HCT116 (cell line): ENCODE data around the gene ROGDI. TPM values are rescaled to one million over a fixed set of nuclear protein-coding genes. Genes with fewer than 3 reads are reported as not detected.

Experiments used
- ATAC-seq: fragments of 200-7000 bp; cut with Tn5 transposase; 2 replicates; pipeline ENCODE4 v1.9.1; 2020; ENCODE audit warnings: mild to moderate bottlenecking, moderate library complexity
- BruUV-seq: library from RNA; stranded (reverse); fragments of 400-500 nt; replicated peaks from 2 replicates; lab custom pipeline; 2021; lab: Mats Ljungman, UMichigan
- CTCF ChIA-PET: fragments of 300-600 bp; sonication (Branson Sonifier 250); formaldehyde crosslinking; loops from one replicate; lab custom pipeline; 2021; ENCODE audit warnings: antibody characterized with exemption; lab: Charles Lee
- POLR2A ChIA-PET: fragments of 300-600, 350-600 bp; sonication (Branson Sonifier 250); formaldehyde crosslinking; loops from one replicate; lab custom pipeline; 2021; ENCODE audit warnings: antibody characterized with exemption; lab: Charles Lee
- RAD21 ChIA-PET, 2 experiments: fragments of 300-600 bp; sonication (Branson Sonifier 250); formaldehyde crosslinking; loops; one replicate each; lab custom pipeline; 2023; ENCODE audit warnings: low total read pairs in 2 of 2; ENCODE audit not compliant: uncharacterized antibody in 2 of 2, unreplicated experiment in 2 of 2, low non-redundant PET in 1 of 2; lab: Charles Lee
- DNase-seq: peaks from one replicate; pipeline ENCODE4 v3.0.0-alpha.2; 2010; ENCODE audit warnings: low read depth, low spot score
- H2AFZ ChIP-seq: fragments of 200-600 bp; shearing (Covaris generic), sonication (generic); 2 replicates; pipeline ENCODE4 v1.6.1; 2017; ENCODE audit warnings: low read depth, mixed run types, mixed read lengths, antibody characterized with exemption, low read length; ENCODE audit not compliant: poor library complexity, severe bottlenecking
- H3K27ac ChIP-seq: 2 replicates; pipeline ENCODE4 v1.5.1; 2012; ENCODE audit warnings: low read depth, low read length
- H3K27me3 ChIP-seq: fragments of 200-600 bp; sonication (generic); 2 replicates; pipeline ENCODE4 v1.6.1; 2016; ENCODE audit warnings: mixed run types, low read length, mixed read lengths; ENCODE audit not compliant: insufficient read depth
- H3K36me3 ChIP-seq, 2 experiments: fragments of 200-500 bp in 1 of 2; fragments of 200-600 bp in 1 of 2; sonication (Bioruptor generic) in 1 of 2; sonication (generic) in 1 of 2; 2 replicates each; pipeline versions ENCODE4 v1.5.1 to v1.6.1; 2014 to 2016; ENCODE audit warnings: low read length in 2 of 2, inconsistent platforms in 1 of 2, mixed read lengths in 1 of 2, mixed run types in 1 of 2; ENCODE audit not compliant: insufficient read depth in 2 of 2, control insufficient read depth in 1 of 2
- H3K4me1 ChIP-seq, 2 experiments: fragments of 200-600 bp in 1 of 2; sonication (generic) in 1 of 2; 2 replicates each; pipeline versions ENCODE4 v1.5.1 to v1.6.1; 2012 to 2017; ENCODE audit warnings: low read length in 2 of 2, inconsistent platforms in 1 of 2, mild to moderate bottlenecking in 1 of 2, mixed read lengths in 1 of 2, mixed run types in 1 of 2, moderate library complexity in 1 of 2; ENCODE audit not compliant: insufficient read depth in 2 of 2, control insufficient read depth in 1 of 2
- H3K4me2 ChIP-seq: fragments of 200-600 bp; sonication (generic); 2 replicates; pipeline ENCODE4 v1.6.1; 2017; ENCODE audit warnings: mixed run types, low read length, mixed read lengths
- H3K4me3 ChIP-seq, 2 experiments: fragments of 200-600 bp in 1 of 2; sonication (generic) in 1 of 2; replicated peaks in 1 of 2; 2 replicates each; pipeline ENCODE4 v1.5.1; 2011 to 2016; ENCODE audit warnings: low read length in 2 of 2, control low read depth in 1 of 2, low read depth in 1 of 2, mild to moderate bottlenecking in 1 of 2, mixed read lengths in 1 of 2, mixed run types in 1 of 2
- H3K79me2 ChIP-seq: fragments of 200-600 bp; sonication (generic); 2 replicates; pipeline ENCODE4 v1.6.1; 2017; ENCODE audit warnings: mild to moderate bottlenecking, mixed run types, low read length, moderate library complexity, mixed read lengths; ENCODE audit not compliant: insufficient read depth
- H3K9ac ChIP-seq: fragments of 200-600 bp; sonication (generic); 2 replicates; pipeline ENCODE4 v1.6.1; 2016; ENCODE audit warnings: low read length, mixed read lengths
- H3K9me2 ChIP-seq: fragments of 200-600 bp; sonication (generic), shearing (Covaris generic); 2 replicates; pipeline ENCODE4 v1.6.1; 2017; ENCODE audit warnings: mixed run types, mild to moderate bottlenecking, moderate library complexity; ENCODE audit not compliant: insufficient read depth
- H3K9me3 ChIP-seq, 2 experiments: fragments of 200-500 bp in 1 of 2; fragments of 200-600 bp in 1 of 2; sonication (Bioruptor generic) in 1 of 2; sonication (generic) in 1 of 2; 2 replicates each; pipeline ENCODE4 v1.6.1; 2014 to 2017; ENCODE audit warnings: low read length in 2 of 2, mixed read lengths in 2 of 2, inconsistent platforms in 1 of 2, low read depth in 1 of 2, mild to moderate bottlenecking in 1 of 2, mixed run types in 1 of 2, moderate library complexity in 1 of 2; ENCODE audit not compliant: control insufficient read depth in 1 of 2, insufficient read depth in 1 of 2
- H4K20me1 ChIP-seq: fragments of 200-600 bp; sonication (generic), shearing (Covaris generic); 2 replicates; pipeline ENCODE4 v1.6.1; 2017; ENCODE audit warnings: mixed run types, mild to moderate bottlenecking, moderate library complexity; ENCODE audit not compliant: insufficient read depth
- CBX3 ChIP-seq: IDR thresholded peaks from 2 replicates; pipeline ENCODE4 v1.6.1; 2012; ENCODE audit warnings: low read depth
- CEBPB ChIP-seq: IDR thresholded peaks from 2 replicates; pipeline ENCODE4 v1.6.1; 2012; ENCODE audit warnings: low read depth
- EGR1 ChIP-seq: IDR thresholded peaks from 2 replicates; pipeline ENCODE4 v1.6.1; 2012; ENCODE audit warnings: low read depth
- ELF1 ChIP-seq: IDR thresholded peaks from 2 replicates; pipeline ENCODE4 v1.6.1; 2012; ENCODE audit warnings: low read depth, borderline replicate concordance
- EZH2phosphoT487 ChIP-seq: fragments of 200-600 bp; IDR thresholded peaks from 2 replicates; pipeline ENCODE4 v1.6.1; 2018; ENCODE audit warnings: antibody characterized with exemption, borderline replicate concordance
- JUND ChIP-seq: IDR thresholded peaks from 2 replicates; pipeline ENCODE4 v1.6.1; 2012
- RAD21 ChIP-seq: IDR thresholded peaks from 2 replicates; pipeline ENCODE4 v1.6.1; 2012; ENCODE audit warnings: low read depth, mild to moderate bottlenecking
- REST ChIP-seq: IDR thresholded peaks from 2 replicates; pipeline ENCODE4 v1.6.1; 2012; ENCODE audit warnings: low read depth
- SIN3A ChIP-seq: IDR thresholded peaks from 2 replicates; pipeline ENCODE4 v1.6.1; 2012; ENCODE audit warnings: low read depth
- SP1 ChIP-seq: IDR thresholded peaks from 2 replicates; pipeline ENCODE4 v1.6.1; 2012; ENCODE audit warnings: low read depth
- TCF7L2 ChIP-seq: IDR thresholded peaks from 2 replicates; pipeline ENCODE4 v1.7.0; 2011; ENCODE audit warnings: borderline replicate concordance, inconsistent platforms; ENCODE audit not compliant: insufficient read depth, insufficient read length; ENCODE audit errors: extremely low read depth
- intact Hi-C: fragments of 100-400 bp; cut with micrococcal nuclease; formaldehyde crosslinking; loops from 2 replicates; pipeline ENCODE4 v1.10.0; 2022
- total RNA-seq: library from RNA; stranded (reverse); gene quantifications from one replicate; pipeline ENCODE4 v1.2.1, GENCODE V29; 2021; ENCODE audit not compliant: unreplicated experiment
- TF ChIP-seq, protein P1 (sequence below): IDR thresholded peaks from 2 replicates; pipeline ENCODE4 v1.6.1; 2012
- TF ChIP-seq, protein P2 (sequence below): IDR thresholded peaks from 2 replicates; pipeline ENCODE4 v1.6.1; 2011; ENCODE audit warnings: mild to moderate bottlenecking, low read length, moderate library complexity; ENCODE audit not compliant: insufficient replicate concordance; ENCODE audit errors: extremely low read depth
- TF ChIP-seq, protein P3 (sequence below): IDR thresholded peaks from 2 replicates; pipeline ENCODE4 v1.6.1; 2012
- TF ChIP-seq, protein P4 (sequence below), 3 experiments: fragments of 200-600 bp in 1 of 3; sonication (generic) in 1 of 3; IDR thresholded peaks in 2 of 3; conservative IDR thresholded peaks in 1 of 3; 2 replicates each; pipeline ENCODE4 v1.5.1; 2012 to 2017; ENCODE audit warnings: low read depth in 2 of 3, low read length in 2 of 3, antibody characterized with exemption in 1 of 3, borderline replicate concordance in 1 of 3, control low read depth in 1 of 3, mild to moderate bottlenecking in 1 of 3, mixed read lengths in 1 of 3, mixed run types in 1 of 3, moderate library complexity in 1 of 3; ENCODE audit not compliant: insufficient read depth in 1 of 3

Gene ROGDI
- total RNA-seq, 1 experiment from 2014 or later: 20.1 TPM

GRCh38 chr16:4795828-4796572 lies 6.4 kb downstream of the ROGDI start:
- H2AFZ ChIP-seq: no peak overlapping the region
- H4K20me1 ChIP-seq: no peaks in the 10 kb centered on the region
- TF ChIP-seq, protein P1, sequence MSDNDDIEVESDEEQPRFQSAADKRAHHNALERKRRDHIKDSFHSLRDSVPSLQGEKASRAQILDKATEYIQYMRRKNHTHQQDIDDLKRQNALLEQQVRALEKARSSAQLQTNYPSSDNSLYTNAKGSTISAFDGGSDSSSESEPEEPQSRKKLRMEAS: no peak
- TF ChIP-seq CEBPB (no peak), SP1 (no peak), EZH2phosphoT487 (no peak), CBX3 (no peak), TCF7L2 (no peak), RAD21 (no peak), EGR1 (no peak), REST (no peak), ELF1 (no peak), JUND (no peak), SIN3A (no peak)
- TF ChIP-seq, protein P2, sequence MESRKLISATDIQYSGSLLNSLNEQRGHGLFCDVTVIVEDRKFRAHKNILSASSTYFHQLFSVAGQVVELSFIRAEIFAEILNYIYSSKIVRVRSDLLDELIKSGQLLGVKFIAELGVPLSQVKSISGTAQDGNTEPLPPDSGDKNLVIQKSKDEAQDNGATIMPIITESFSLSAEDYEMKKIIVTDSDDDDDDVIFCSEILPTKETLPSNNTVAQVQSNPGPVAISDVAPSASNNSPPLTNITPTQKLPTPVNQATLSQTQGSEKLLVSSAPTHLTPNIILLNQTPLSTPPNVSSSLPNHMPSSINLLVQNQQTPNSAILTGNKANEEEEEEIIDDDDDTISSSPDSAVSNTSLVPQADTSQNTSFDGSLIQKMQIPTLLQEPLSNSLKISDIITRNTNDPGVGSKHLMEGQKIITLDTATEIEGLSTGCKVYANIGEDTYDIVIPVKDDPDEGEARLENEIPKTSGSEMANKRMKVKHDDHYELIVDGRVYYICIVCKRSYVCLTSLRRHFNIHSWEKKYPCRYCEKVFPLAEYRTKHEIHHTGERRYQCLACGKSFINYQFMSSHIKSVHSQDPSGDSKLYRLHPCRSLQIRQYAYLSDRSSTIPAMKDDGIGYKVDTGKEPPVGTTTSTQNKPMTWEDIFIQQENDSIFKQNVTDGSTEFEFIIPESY: no peak
- TF ChIP-seq, protein P3, sequence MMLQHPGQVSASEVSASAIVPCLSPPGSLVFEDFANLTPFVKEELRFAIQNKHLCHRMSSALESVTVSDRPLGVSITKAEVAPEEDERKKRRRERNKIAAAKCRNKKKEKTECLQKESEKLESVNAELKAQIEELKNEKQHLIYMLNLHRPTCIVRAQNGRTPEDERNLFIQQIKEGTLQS: no peak
- TF ChIP-seq, protein P4, sequence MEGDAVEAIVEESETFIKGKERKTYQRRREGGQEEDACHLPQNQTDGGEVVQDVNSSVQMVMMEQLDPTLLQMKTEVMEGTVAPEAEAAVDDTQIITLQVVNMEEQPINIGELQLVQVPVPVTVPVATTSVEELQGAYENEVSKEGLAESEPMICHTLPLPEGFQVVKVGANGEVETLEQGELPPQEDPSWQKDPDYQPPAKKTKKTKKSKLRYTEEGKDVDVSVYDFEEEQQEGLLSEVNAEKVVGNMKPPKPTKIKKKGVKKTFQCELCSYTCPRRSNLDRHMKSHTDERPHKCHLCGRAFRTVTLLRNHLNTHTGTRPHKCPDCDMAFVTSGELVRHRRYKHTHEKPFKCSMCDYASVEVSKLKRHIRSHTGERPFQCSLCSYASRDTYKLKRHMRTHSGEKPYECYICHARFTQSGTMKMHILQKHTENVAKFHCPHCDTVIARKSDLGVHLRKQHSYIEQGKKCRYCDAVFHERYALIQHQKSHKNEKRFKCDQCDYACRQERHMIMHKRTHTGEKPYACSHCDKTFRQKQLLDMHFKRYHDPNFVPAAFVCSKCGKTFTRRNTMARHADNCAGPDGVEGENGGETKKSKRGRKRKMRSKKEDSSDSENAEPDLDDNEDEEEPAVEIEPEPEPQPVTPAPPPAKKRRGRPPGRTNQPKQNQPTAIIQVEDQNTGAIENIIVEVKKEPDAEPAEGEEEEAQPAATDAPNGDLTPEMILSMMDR (IDR thresholded peaks at IDR 0.05 in 2 of 3, conservative IDR thresholded peaks at IDR 0.05 in 1 of 3; ENCODE audit: borderline replicate concordance in 1 of 3, insufficient read depth in 1 of 3, low read depth in 2 of 3, low read length in 2 of 3): no peak
- ChIA-PET RAD21 (no interaction called here), POLR2A (no interaction called here), CTCF (no interaction called here)
- no peaks in the 10 kb centered on the region for H3K79me2 ChIP-seq
- no peak overlapping the region for H3K4me3 ChIP-seq
- intact Hi-C loops: no loop called here
- no peak overlapping the region for H3K4me2 ChIP-seq
- H3K36me3 ChIP-seq: no peaks in the 10 kb centered on the region
- BruUV-seq: no TSS peak
- peaks cover 2 to 4% of the 10 kb centered on the region in 2 experiments for H3K4me1 ChIP-seq
- H3K9ac ChIP-seq: no peak overlapping the region
- no peak for ATAC-seq
- H3K9me3 ChIP-seq: no peaks in the 10 kb centered on the region
- no peaks in the 10 kb centered on the region for H3K9me2 ChIP-seq
- H3K27me3 ChIP-seq: no peaks in the 10 kb centered on the region
- H3K27ac ChIP-seq: no peak overlapping the region; the same call in 1 of the 2 replicates
- no peak for DNase-seq
